GM19035 (cell line): Measurements from ENCODE around the gene MDFI.

ENCODE experiments used
- ATAC-seq: cut with Tn5 transposase; IDR thresholded peaks from one replicate; pipeline ENCODE4 v1.9.1; 2021; ENCODE audit not compliant: unreplicated experiment

The MDFI gene

GRCh38 chr6:41670703-41671360, 32.6 kb downstream of the MDFI start:
- no peak for ATAC-seq

DNA sequence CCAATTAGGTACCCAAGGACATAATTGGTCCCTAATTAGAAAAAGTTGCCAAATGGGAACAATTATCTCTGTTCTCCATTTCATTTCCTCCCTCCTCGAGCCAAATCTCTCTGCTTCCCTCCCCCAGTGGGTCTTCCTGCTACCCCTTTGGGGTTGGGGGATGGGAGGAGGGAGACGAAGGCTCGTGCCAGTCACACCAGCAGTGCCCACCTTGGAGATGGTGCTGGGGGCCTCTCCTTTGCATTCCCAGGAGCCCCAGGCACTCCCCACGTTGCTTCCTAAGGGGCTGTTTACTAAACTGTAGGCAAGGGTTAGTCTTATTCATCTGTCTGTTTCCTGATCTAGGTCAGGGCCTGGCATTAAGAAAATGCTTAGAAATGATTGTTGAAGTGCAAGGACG, 33.1 kb downstream of the MDFI start:
- no peak for ATAC-seq

DNA sequence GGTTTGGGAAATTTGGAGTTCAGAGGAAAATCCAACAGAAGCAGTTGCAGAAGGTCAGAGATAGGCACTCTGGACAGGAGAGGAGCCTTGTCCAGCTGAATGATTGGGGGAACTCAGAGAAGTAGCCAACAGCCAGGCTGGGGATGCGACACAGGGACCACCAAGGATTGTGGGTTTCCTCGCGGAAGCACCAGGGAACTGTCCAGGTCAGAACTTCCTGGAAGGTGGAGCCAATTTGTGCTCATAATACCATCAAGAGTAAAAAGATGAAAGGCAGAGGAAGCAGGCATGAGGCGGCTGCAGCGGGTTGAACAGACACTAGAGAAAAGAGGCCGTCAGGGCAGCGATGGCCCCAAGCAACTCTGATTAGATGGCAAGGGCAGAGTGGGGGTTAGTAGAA, 33.7 kb downstream of the MDFI start:
- no peak for ATAC-seq

- no peak for ATAC-seq
Observed at GRCh38 chr6:41672816-41673703, 34.8 kb downstream of the MDFI start.

- no peak for ATAC-seq
Observed at GRCh38 chr6:41673704-41674000, 35.4 kb downstream of the MDFI start.

GRCh38 chr6:41674231-41675000, 36.1 kb downstream of the MDFI start:
- ATAC-seq, result no peak

DNA sequence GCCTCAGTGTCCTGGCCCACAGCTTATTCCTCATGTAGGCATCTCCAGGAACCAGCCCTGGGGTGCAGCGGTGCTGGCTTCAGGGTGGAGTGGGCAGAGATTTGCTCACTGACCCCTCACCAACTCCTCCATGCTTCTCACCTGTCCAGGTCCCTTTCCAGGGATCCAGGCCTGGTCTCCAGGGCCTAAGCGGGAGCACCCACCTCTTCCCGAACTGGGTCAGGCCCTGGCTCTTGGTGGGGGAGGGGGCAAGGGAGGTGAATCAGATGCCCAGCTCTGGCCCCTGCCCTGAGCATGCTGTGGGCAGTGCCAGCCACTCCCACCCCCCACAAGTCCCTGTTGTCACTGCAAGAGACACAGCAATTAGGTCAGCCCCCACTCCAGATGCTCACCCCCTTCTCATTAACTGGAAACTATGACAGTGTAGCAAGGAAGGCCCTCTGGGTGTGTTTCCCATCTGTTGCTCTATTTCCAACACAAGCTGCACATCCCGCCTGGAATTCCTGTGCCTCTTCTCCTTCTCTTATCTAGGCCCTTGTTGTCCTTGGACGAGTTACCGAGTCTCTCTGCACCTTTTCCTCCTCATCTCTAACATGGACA, 37.0 kb downstream of the MDFI start:
- ATAC-seq, result no peak

DNA sequence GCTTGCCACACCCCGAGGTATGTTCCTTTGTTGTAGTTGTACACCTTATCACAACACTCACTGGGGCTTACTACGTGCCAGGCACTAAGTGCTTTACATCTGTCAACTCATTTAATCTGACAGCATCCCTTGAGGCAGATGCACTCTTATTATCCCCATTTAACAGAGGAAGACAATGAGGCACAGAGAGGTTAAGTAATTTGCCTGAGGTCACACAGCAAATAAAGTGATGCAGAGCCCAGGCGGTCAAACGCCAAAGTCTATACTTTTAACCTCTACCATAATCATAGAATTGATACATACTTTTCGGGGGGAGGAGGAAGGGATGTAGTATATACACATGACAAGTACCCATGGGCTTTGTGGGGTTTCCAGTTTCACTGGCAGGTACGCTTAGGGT, 37.7 kb downstream of the MDFI start:
- ATAC-seq, result no peak

DNA sequence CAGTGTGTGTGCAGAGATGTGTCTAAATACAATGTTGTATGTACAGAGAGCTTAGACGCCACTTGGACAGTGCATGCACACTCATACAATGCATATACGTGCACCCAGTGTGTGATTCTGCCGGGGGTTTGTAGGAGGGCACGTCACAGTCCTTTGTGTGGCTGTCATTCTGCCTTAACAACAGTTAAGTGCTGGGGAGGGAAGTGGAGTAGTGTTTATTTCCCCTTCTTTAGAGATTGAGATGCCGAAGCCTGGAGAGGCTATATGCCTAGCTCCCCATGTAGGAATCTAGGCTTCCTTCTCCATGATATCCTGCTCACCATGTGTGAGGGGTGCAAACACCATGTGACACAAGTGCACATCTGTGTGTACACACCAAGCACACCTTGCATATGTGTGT, 38.2 kb downstream of the MDFI start:
- no peak for ATAC-seq

- ATAC-seq, result no peak
Observed at GRCh38 chr6:41677124-41677921, 39.1 kb downstream of the MDFI start.

DNA sequence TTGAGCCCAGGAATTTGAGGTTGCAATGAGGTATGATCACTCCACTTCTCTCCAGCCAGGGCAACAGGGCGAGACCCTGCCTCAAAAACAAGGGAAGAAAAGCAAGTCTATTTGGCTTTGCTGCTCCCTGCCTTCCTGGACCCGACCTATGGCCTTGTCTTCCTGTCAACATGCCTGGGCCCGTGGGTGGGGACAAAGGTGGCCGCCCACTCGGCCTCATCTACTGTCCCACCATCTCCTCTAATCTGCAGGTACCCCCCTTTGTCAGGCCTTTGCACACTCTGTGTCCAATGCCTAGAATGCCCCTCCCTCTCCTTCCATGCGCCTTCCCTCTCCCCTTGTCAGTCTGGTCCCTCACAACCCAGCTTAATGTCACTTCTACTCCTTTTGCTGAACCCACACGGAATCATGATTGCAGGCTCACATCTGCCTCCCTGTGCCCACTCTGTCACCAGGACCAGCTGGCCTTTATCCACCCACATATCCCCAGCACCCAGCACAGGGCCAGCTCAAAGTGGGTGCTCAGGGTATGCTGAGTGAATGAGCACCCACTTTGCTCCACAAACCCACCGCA, 40.3 kb downstream of the MDFI start:
- no peak for ATAC-seq

- no peak for ATAC-seq
Observed at GRCh38 chr6:41679696-41680095, 41.4 kb downstream of the MDFI start.

- no peak for ATAC-seq
Observed at GRCh38 chr6:41680182-41680965, 42.1 kb downstream of the MDFI start.

GRCh38 chr6:41682056-41682477, 43.8 kb downstream of the MDFI start:
- no peak for ATAC-seq

DNA sequence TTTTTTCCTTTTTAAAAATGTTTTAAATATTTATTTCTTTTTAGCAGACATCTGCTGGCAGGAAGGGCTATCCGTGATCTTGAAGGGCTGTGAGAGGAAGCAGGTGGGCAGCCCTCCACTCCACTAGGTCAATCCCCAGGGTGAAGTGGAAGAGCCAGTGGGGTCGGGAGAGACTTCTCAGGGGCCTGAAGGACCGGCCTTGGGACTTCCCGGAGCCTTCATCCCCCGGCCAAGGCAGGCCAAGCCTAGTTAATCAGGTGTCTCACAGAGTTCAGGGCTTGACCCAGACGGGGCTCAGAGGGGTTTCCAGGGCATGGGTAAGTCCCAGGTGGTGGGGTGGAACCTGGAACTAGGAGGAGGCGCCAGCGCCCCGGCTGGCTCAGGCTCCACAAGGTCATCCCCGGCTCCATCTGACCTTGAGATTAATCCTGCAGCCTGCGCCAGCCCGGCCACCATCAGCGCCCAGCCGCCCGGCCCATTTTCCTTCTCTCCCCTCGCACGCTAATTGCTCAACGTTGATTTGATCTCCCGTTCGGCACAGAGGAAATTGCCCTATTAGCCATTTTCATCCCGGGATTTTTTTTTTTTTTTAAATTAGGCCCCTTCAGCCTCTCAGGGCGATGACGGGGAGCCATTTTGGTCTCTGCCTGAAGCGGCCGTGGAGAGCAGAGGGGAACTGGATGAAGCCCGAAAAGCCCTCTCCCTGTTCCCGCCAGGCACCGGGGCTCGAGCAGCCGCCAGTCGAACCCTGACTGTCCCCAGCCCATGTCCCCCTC, 44.4 kb downstream of the MDFI start:
- no peak for ATAC-seq

DNA sequence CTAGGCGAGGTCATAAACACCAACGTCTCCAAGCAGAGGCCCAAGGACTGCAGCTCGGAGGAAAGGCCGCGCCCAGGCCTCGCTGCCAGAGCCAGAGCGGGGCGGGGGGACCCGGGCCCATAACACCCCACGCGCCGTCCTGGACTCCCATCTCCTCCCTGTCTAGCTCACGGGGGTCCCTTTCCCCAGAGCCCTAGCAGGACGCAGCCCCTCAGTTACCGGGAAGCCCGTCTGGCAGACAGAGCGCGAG, 44.9 kb downstream of the MDFI start:
- no peak for ATAC-seq

DNA sequence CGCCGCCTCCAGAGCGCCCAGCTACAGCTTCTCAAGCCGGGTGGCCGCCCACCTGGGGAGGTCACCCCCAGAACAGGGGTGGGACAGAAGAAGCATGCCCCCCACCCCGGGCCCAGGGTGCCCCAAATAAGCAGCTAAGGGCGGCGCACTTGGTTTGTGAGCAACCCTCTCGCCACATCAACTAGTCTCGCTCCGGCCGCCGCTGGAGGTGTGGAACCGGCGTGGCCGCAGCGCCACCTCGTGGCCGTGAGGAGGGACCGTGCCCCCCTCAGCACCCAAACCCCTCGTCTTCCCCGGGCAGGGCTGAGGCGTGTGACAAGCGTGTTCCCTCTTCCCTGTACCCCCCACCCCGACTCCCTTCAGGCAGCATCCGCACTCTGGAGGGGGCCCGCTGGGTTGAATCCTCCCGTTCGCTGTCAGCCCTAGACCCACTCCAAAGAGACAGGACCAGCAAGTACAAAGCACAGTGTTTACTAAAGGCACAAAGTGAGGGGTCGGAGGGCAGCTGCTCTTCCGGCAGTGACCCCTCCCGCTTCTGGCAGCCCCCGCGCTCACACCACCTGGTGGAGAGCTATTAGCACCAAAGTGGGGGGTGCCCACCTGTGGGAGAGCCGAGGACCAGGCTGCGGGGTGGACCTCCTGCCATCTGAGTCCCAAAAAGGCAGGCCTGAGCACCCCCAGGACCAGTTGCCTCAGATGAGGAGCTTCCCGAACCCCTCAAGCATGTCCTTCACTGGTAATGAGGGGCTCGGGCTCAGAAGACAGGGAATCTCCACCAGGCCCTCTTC, 45.4 kb downstream of the MDFI start:
- ATAC-seq, result no peak
